GM12878 (cell line): Measurements from ENCODE around the gene ZNF700. TPM values are rescaled to one million over a fixed set of nuclear protein-coding genes. Genes with fewer than 3 reads are reported as not detected.

Experiments
- ASH2L ChIP-seq: fragments of 300-600, 200-600 bp; sonication (generic); IDR thresholded peaks from 2 replicates; pipeline ENCODE4 v1.6.1; 2017; ENCODE audit warnings: low read depth, mild to moderate bottlenecking, borderline replicate concordance
- KDM1A ChIP-seq: fragments of 200-600 bp; sonication (generic); IDR thresholded peaks from 2 replicates; pipeline ENCODE4 v1.6.1; 2016; ENCODE audit warnings: borderline replicate concordance
- LARP7 ChIP-seq: fragments of 450-650 bp; IDR thresholded peaks from 2 replicates; pipeline ENCODE4 v1.6.1; 2017; ENCODE audit warnings: mild to moderate bottlenecking
- MEF2B ChIP-seq: fragments of 450-650 bp; IDR thresholded peaks from 2 replicates; pipeline ENCODE4 v1.6.1; 2018; ENCODE audit warnings: mild to moderate bottlenecking, moderate library complexity; ENCODE audit not compliant: partially characterized antibody, poor library complexity, severe bottlenecking
- MXI1 ChIP-seq: fragments of 150-350 bp; IDR thresholded peaks from 2 replicates; pipeline ENCODE4 v1.6.1; 2011; ENCODE audit warnings: low read depth, mild to moderate bottlenecking, inconsistent platforms, low read length, improper control_type of control experiment
- NFXL1 ChIP-seq: fragments of 450-650 bp; IDR thresholded peaks from 2 replicates; pipeline ENCODE4 v1.6.1; 2017; ENCODE audit warnings: antibody characterized with exemption, mild to moderate bottlenecking, borderline replicate concordance
- NR2C2 ChIP-seq: IDR thresholded peaks from 2 replicates; pipeline ENCODE4 v1.6.1; 2011; ENCODE audit warnings: borderline replicate concordance, low read depth; ENCODE audit not compliant: control insufficient read depth, insufficient read length
- NR2F1 ChIP-seq: fragments of 450-650 bp; conservative IDR thresholded peaks from 2 replicates; pipeline ENCODE4 v1.6.1; 2017; ENCODE audit warnings: mild to moderate bottlenecking
- POLR2AphosphoS2 ChIP-seq: IDR thresholded peaks from 2 replicates; pipeline ENCODE4 v1.6.1; 2011; ENCODE audit warnings: low read depth, mild to moderate bottlenecking, low read length, improper control_type of control experiment, moderate library complexity
- SMAD1 ChIP-seq: fragments of 450-650 bp; IDR thresholded peaks from 2 replicates; pipeline ENCODE4 v1.6.1; 2018; ENCODE audit warnings: mild to moderate bottlenecking, low read depth; ENCODE audit not compliant: partially characterized antibody
- SP1 ChIP-seq: IDR thresholded peaks from one replicate; pipeline ENCODE4 v1.6.1; 2011; ENCODE audit warnings: low read depth, low read length
- SUZ12 ChIP-seq: fragments of 200-600 bp; sonication (generic); IDR thresholded peaks from one replicate; pipeline ENCODE4 v1.6.1; 2018; ENCODE audit warnings: antibody characterized with exemption, mild to moderate bottlenecking; ENCODE audit not compliant: unreplicated experiment
- TBL1XR1 ChIP-seq: IDR thresholded peaks from 2 replicates; pipeline ENCODE4 v1.6.1; 2012; ENCODE audit warnings: low read depth, low read length, improper control_type of control experiment
- ZNF24 ChIP-seq: fragments of 450-650 bp; IDR thresholded peaks from 2 replicates; pipeline ENCODE4 v1.6.1; 2017; ENCODE audit warnings: antibody characterized with exemption, mild to moderate bottlenecking
- polyA plus RNA-seq, 11 experiments: library from polyadenylated mRNA; depleted of rRNA in 4 of 11; unstranded in 6 of 11; stranded (reverse) in 5 of 11; fragments of >200 nt; fragmentation: Nextera tagmentation in 4 of 11; fragmentation: Illumina TruSeq in 1 of 11; extraction: Ambion mirVana in 4 of 11; extraction: Trizol in 1 of 11; gene quantifications; 1 replicate in 1 of 11; 2 replicates in 10 of 11; pipeline versions ENCODE4 v1.2.1 to v1.2.3, GENCODE V29; 2011 to 2016; ENCODE audit warnings: inconsistent platforms in 2 of 11, missing spikeins in 2 of 11, low read depth in 1 of 11
- total RNA-seq, 4 experiments: library from RNA; depleted of rRNA in 3 of 4; stranded (reverse); fragments of >200 nt in 3 of 4; fragmentation: Illumina TruSeq in 1 of 4; extraction: Trizol in 1 of 4; gene quantifications; 2 replicates each; pipeline versions ENCODE4 v1.2.1 to v1.2.3, GENCODE V29; 2013 to 2021
- TF ChIP-seq, protein P1 (sequence below): fragments of 450-650 bp; IDR thresholded peaks from 2 replicates; pipeline ENCODE4 v1.6.1; 2017; ENCODE audit warnings: mild to moderate bottlenecking, moderate library complexity
- TF ChIP-seq, protein P2 (sequence below): IDR thresholded peaks from 2 replicates; pipeline ENCODE4 v1.6.1; 2011; ENCODE audit warnings: mild to moderate bottlenecking, low read depth, low read length, moderate library complexity; ENCODE audit not compliant: insufficient replicate concordance
- TF ChIP-seq, protein P3 (sequence below): fragments of 450-650 bp; IDR thresholded peaks from 2 replicates; pipeline ENCODE4 v1.6.1; 2016; ENCODE audit warnings: mild to moderate bottlenecking
- TF ChIP-seq, protein P4 (sequence below): IDR thresholded peaks from 2 replicates; pipeline ENCODE4 v1.6.1; 2011; ENCODE audit warnings: borderline replicate concordance, low read depth, mild to moderate bottlenecking, moderate library complexity, mixed read lengths, low read length; ENCODE audit not compliant: insufficient read depth; ENCODE audit errors: extremely low read length

ZNF700 gene
- total and polyA plus RNA-seq, 10 of the 15 experiments (the other 5 are each of a cell fraction or from before 2014, with no cell fraction given), result 6.7 to 16.0 (median 11.1) TPM

DNA sequence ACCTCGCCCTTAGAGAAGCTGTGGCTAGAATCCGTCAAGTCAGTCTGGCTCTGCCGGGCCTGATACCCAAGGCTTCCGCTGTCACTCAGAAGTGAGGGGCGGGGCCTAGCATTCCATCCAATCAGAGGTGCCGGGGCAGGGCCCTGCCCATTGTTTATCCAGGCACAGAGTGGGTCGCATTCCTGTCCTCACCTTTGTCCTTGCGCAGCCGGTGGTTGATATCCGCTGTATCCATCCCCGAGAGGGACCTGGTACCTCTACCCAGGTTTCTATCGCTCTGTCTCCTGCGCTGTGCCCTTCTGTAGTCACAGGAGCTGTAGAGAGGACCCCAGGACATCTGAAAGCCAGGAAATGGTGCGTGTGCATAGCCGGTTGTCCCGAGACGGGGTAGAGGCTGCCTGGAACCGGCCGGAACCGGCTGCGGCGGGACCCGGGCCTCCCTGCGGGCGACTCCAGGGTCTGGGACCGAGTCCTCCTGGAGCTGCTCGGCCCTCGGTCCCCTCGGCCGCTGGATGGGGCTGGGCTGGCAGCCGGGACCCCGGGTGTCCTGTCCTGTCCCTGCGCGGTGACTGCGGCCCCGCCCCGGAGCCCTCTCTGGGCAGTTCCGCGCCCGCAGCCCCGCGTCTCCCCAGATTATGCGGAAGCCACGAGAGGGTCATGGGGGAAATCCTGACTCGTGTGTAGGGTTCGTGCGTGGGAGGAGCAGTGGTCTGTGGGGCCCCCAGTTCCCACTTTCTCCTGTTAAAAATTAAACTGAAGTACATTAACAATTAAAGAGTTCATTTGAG lies 40.1 kb downstream of the ZNF700 start, which contains the start of gene ZNF763 (continued):
- TF ChIP-seq, protein P1, sequence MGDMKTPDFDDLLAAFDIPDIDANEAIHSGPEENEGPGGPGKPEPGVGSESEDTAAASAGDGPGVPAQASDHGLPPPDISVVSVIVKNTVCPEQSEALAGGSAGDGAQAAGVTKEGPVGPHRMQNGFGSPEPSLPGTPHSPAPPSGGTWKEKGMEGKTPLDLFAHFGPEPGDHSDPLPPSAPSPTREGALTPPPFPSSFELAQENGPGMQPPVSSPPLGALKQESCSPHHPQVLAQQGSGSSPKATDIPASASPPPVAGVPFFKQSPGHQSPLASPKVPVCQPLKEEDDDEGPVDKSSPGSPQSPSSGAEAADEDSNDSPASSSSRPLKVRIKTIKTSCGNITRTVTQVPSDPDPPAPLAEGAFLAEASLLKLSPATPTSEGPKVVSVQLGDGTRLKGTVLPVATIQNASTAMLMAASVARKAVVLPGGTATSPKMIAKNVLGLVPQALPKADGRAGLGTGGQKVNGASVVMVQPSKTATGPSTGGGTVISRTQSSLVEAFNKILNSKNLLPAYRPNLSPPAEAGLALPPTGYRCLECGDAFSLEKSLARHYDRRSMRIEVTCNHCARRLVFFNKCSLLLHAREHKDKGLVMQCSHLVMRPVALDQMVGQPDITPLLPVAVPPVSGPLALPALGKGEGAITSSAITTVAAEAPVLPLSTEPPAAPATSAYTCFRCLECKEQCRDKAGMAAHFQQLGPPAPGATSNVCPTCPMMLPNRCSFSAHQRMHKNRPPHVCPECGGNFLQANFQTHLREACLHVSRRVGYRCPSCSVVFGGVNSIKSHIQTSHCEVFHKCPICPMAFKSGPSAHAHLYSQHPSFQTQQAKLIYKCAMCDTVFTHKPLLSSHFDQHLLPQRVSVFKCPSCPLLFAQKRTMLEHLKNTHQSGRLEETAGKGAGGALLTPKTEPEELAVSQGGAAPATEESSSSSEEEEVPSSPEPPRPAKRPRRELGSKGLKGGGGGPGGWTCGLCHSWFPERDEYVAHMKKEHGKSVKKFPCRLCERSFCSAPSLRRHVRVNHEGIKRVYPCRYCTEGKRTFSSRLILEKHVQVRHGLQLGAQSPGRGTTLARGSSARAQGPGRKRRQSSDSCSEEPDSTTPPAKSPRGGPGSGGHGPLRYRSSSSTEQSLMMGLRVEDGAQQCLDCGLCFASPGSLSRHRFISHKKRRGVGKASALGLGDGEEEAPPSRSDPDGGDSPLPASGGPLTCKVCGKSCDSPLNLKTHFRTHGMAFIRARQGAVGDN, result no peak
- TF ChIP-seq MXI1, result peak; percentile 30; the same call in 1 of the 2 replicates
- TF ChIP-seq, protein P2, sequence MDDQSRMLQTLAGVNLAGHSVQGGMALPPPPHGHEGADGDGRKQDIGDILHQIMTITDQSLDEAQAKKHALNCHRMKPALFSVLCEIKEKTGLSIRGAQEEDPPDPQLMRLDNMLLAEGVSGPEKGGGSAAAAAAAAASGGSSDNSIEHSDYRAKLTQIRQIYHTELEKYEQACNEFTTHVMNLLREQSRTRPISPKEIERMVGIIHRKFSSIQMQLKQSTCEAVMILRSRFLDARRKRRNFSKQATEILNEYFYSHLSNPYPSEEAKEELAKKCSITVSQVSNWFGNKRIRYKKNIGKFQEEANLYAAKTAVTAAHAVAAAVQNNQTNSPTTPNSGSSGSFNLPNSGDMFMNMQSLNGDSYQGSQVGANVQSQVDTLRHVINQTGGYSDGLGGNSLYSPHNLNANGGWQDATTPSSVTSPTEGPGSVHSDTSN, result peak; percentile 96
- TF ChIP-seq KDM1A, result no peak
- TF ChIP-seq TBL1XR1, result peak; percentile 15; the same call in 1 of the 2 replicates
- peak; percentile 77 for TF ChIP-seq POLR2AphosphoS2
- TF ChIP-seq MEF2B, result peak; percentile 31
- TF ChIP-seq SUZ12, result no peak
- no peak for TF ChIP-seq NR2C2
- TF ChIP-seq NFXL1, result no peak
- TF ChIP-seq ZNF24, result no peak
- peak; percentile 59 for TF ChIP-seq SP1
- no peak for TF ChIP-seq ASH2L
- TF ChIP-seq, protein P3, sequence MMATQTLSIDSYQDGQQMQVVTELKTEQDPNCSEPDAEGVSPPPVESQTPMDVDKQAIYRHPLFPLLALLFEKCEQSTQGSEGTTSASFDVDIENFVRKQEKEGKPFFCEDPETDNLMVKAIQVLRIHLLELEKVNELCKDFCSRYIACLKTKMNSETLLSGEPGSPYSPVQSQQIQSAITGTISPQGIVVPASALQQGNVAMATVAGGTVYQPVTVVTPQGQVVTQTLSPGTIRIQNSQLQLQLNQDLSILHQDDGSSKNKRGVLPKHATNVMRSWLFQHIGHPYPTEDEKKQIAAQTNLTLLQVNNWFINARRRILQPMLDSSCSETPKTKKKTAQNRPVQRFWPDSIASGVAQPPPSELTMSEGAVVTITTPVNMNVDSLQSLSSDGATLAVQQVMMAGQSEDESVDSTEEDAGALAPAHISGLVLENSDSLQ, result peak; percentile 99
- TF ChIP-seq, protein P4, sequence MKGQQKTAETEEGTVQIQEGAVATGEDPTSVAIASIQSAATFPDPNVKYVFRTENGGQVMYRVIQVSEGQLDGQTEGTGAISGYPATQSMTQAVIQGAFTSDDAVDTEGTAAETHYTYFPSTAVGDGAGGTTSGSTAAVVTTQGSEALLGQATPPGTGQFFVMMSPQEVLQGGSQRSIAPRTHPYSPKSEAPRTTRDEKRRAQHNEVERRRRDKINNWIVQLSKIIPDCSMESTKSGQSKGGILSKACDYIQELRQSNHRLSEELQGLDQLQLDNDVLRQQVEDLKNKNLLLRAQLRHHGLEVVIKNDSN, result no peak
- peak; percentile 87 for TF ChIP-seq NR2F1
- TF ChIP-seq LARP7, result peak; percentile 55; the same call in 1 of the 2 replicates
- TF ChIP-seq SMAD1, result no peak
